ENCODE measurements around the gene NEDD8. TPM values are rescaled to one million over a fixed set of nuclear protein-coding genes. Genes with fewer than 3 reads are reported as not detected.

The NEDD8 gene
- total RNA-seq, 1 experiment from 2014 or later, result 178 TPM

DNA sequence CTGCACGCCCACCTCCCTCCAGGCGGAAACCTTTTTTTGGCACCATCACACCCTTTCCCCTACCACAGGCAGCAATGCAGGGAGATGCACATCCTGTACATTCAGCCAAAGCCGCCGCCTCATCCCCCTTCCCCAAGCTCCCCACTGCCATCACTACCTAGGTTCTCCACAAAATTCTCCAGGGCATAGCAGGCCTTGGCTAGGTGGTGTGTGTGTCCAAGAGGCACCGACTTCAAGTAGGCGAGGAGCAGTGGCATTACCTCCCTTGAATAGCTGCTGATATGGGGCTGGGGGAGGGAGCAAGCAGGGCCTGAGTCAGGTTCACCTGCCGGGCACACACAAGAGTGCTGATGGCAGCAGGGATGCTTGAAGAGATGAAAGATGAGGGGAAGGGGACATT, 47.1 kb downstream of the NEDD8 start:
- TF ChIP-seq EGR1 (IDR thresholded peaks at IDR 0.05; ENCODE audit: low read depth), result no peak
- TF ChIP-seq, protein P1, sequence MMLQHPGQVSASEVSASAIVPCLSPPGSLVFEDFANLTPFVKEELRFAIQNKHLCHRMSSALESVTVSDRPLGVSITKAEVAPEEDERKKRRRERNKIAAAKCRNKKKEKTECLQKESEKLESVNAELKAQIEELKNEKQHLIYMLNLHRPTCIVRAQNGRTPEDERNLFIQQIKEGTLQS (IDR thresholded peaks at IDR 0.05), result no peak
- TF ChIP-seq CEBPB (IDR thresholded peaks at IDR 0.05; ENCODE audit: low read depth), result no peak
- TF ChIP-seq, protein P2, sequence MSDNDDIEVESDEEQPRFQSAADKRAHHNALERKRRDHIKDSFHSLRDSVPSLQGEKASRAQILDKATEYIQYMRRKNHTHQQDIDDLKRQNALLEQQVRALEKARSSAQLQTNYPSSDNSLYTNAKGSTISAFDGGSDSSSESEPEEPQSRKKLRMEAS (IDR thresholded peaks at IDR 0.05), result no peak
- H3K27me3 ChIP-seq (ENCODE audit: insufficient read depth, low read length), result no peaks in the 10 kb centered on the region
- H3K27ac ChIP-seq (ENCODE audit: low read depth, low read length), result no peak overlapping the region
- H3K79me2 ChIP-seq (ENCODE audit: insufficient read depth, low read length), result peaks cover 37% of the 10 kb centered on the region
- H3K36me3 ChIP-seq (ENCODE audit: control insufficient read depth in 1 of 2, insufficient read depth in 2 of 2, low read length in 2 of 2), result peaks cover 34 to 53% of the 10 kb centered on the region in 2 experiments; a peak in 3 of 4 replicates
- no peaks in the 10 kb centered on the region for H3K9me2 ChIP-seq (ENCODE audit: insufficient read depth)
- no peaks in the 10 kb centered on the region for H4K20me1 ChIP-seq (ENCODE audit: insufficient read depth)
- ATAC-seq (no peak), DNase-seq (ENCODE audit: low read depth, low spot score) (no peak)
- no peak overlapping the region for H2AFZ ChIP-seq (ENCODE audit: low read depth, low read length, poor library complexity, severe bottlenecking)
- RAD21 ChIA-PET (ENCODE audit: low non-redundant PET in 1 of 2, low total read pairs in 2 of 2, uncharacterized antibody in 2 of 2, unreplicated experiment in 2 of 2), result no interaction called here
- H3K9ac ChIP-seq (ENCODE audit: low read length), result no peak overlapping the region
- CTCF ChIA-PET, result no interaction called here
- no peak overlapping the region for H3K4me2 ChIP-seq (ENCODE audit: low read length)
- no peaks in the 10 kb centered on the region for H3K9me3 ChIP-seq (ENCODE audit: control insufficient read depth in 1 of 2, insufficient read depth in 1 of 2, low read depth in 1 of 2, low read length in 2 of 2)
- no TSS peak for BruUV-seq (replicated peaks)
- peaks cover 16 to 17% of the 10 kb centered on the region in 2 experiments for H3K4me1 ChIP-seq (ENCODE audit: control insufficient read depth in 1 of 2, insufficient read depth in 2 of 2, low read length in 2 of 2)
- no peak overlapping the region for H3K4me3 ChIP-seq (replicated peaks in 1 of 2; ENCODE audit: low read depth in 1 of 2, low read length in 2 of 2)
- intact Hi-C loops (cut with micrococcal nuclease), result no loop called here
- POLR2A ChIA-PET, result no interaction called here

- no peaks in the 10 kb centered on the region for H4K20me1 ChIP-seq (ENCODE audit: insufficient read depth)
- no peaks in the 10 kb centered on the region for H3K9me2 ChIP-seq (ENCODE audit: insufficient read depth)
- ATAC-seq (no peak), DNase-seq (ENCODE audit: low read depth, low spot score) (no peak)
- POLR2A ChIA-PET, result no interaction called here
- H3K27ac ChIP-seq (ENCODE audit: low read depth, low read length), result no peak overlapping the region
- no peaks in the 10 kb centered on the region for H3K27me3 ChIP-seq (ENCODE audit: insufficient read depth, low read length)
- no peak overlapping the region for H3K4me2 ChIP-seq (ENCODE audit: low read length)
- BruUV-seq (replicated peaks), result no TSS peak
- no peak for TF ChIP-seq ZNF274 (IDR thresholded peaks at IDR 0.05; ENCODE audit: low read depth, low read length)
- TF ChIP-seq POLR2A (IDR thresholded peaks at IDR 0.05; ENCODE audit: borderline replicate concordance, extremely low read depth, insufficient read depth, insufficient read length), result no peak
- no peak for TF ChIP-seq EZH2 (IDR thresholded peaks at IDR 0.05)
- RAD21 ChIA-PET (ENCODE audit: low non-redundant PET in 1 of 2, low total read pairs in 2 of 2, uncharacterized antibody in 2 of 2, unreplicated experiment in 2 of 2), result no interaction called here
- H3K9me3 ChIP-seq (ENCODE audit: control insufficient read depth in 1 of 2, insufficient read depth in 1 of 2, low read depth in 1 of 2, low read length in 2 of 2), result no peaks in the 10 kb centered on the region
- no peak overlapping the region for H3K4me3 ChIP-seq (replicated peaks in 1 of 2; ENCODE audit: low read depth in 1 of 2, low read length in 2 of 2)
- H3K4me1 ChIP-seq (ENCODE audit: control insufficient read depth in 1 of 2, insufficient read depth in 2 of 2, low read length in 2 of 2), result peaks cover 11 to 13% of the 10 kb centered on the region in 2 experiments
- CTCF ChIA-PET, result no interaction called here
- no peak overlapping the region for H3K9ac ChIP-seq (ENCODE audit: low read length)
- no peak overlapping the region for H2AFZ ChIP-seq (ENCODE audit: low read depth, low read length, poor library complexity, severe bottlenecking)
- H3K36me3 ChIP-seq (ENCODE audit: control insufficient read depth in 1 of 2, insufficient read depth in 2 of 2, low read length in 2 of 2), result peaks cover 40 to 59% of the 10 kb centered on the region in 2 experiments; a peak in 3 of 4 replicates
- intact Hi-C loops (cut with micrococcal nuclease), result no loop called here
- H3K79me2 ChIP-seq (ENCODE audit: insufficient read depth, low read length), result peaks cover 37% of the 10 kb centered on the region
These were observed 47.8 kb downstream of the NEDD8 start for GRCh38 chr14:24184104-24184970.

Measured in HCT116 (cell line).